DOHH2 (cell line): ENCODE results near the gene FAM53A.

Experiments
- CTCF ChIP-seq: fragments of 200-600 bp; sonication (generic); IDR thresholded peaks from one replicate; pipeline ENCODE4 v1.5.1; 2014; ENCODE audit warnings: antibody characterized with exemption, mild to moderate bottlenecking, low read depth, low read length; ENCODE audit not compliant: poor library complexity, severe bottlenecking
- EZH2phosphoT487 ChIP-seq: fragments of 200-600 bp; sonication (generic); IDR thresholded peaks from 2 replicates; pipeline ENCODE4 v1.6.1; 2017; ENCODE audit warnings: borderline replicate concordance, mild to moderate bottlenecking, antibody characterized with exemption, low read length, moderate library complexity, mixed read lengths

GRCh38 chr4:1640190-1640589, 43.9 kb downstream of the FAM53A start:
- TF ChIP-seq CTCF (no peak), EZH2phosphoT487 (no peak)
